DOHH2 (cell line): ENCODE results near the gene RBM23.
A peak's percentile ranks its signal among the peaks of the same experiment; 100 is the strongest.

Source experiments
- H3F3A ChIP-seq: fragments of 200-600 bp; sonication (generic), shearing (Covaris generic); 2 replicates; pipeline ENCODE4 v1.6.0; 2016; ENCODE audit warnings: antibody characterized with exemption, mild to moderate bottlenecking; ENCODE audit not compliant: control insufficient read depth, insufficient read depth
- H3K27ac ChIP-seq: fragments of 200-600 bp; sonication (generic); 2 replicates; pipeline ENCODE4 v1.5.1; 2014; ENCODE audit warnings: low read depth, mild to moderate bottlenecking, low read length, moderate library complexity
- H3K27me3 ChIP-seq: fragments of 200-600 bp; sonication (generic); 2 replicates; pipeline ENCODE4 v1.6.1; 2014; ENCODE audit warnings: mild to moderate bottlenecking, low read length, mixed read lengths; ENCODE audit not compliant: control insufficient read depth
- H3K36me3 ChIP-seq: fragments of 200-600 bp; sonication (generic); 2 replicates; pipeline ENCODE4 v1.6.1; 2014; ENCODE audit warnings: mild to moderate bottlenecking, low read length, moderate library complexity, mixed read lengths; ENCODE audit not compliant: control insufficient read depth
- H3K4me1 ChIP-seq: fragments of 200-600 bp; sonication (generic); 2 replicates; pipeline ENCODE4 v1.6.1; 2014; ENCODE audit warnings: mild to moderate bottlenecking, low read length, mixed read lengths; ENCODE audit not compliant: control insufficient read depth
- H3K4me2 ChIP-seq: fragments of 200-600 bp; sonication (generic); 2 replicates; pipeline ENCODE4 v1.6.0; 2014; ENCODE audit warnings: mild to moderate bottlenecking, low read length, moderate library complexity
- H3K4me3 ChIP-seq: fragments of 200-600 bp; sonication (generic); 2 replicates; pipeline ENCODE4 v1.5.1; 2014; ENCODE audit warnings: mild to moderate bottlenecking, low read length, mixed read lengths
- H3K79me2 ChIP-seq: fragments of 200-600 bp; sonication (generic); 2 replicates; pipeline ENCODE4 v1.6.1; 2014; ENCODE audit warnings: mild to moderate bottlenecking, low read length, mixed read lengths; ENCODE audit not compliant: control insufficient read depth
- H3K9me2 ChIP-seq: fragments of 200-600 bp; sonication (generic); replicated peaks from 2 replicates; pipeline ENCODE4 v1.6.1; 2014; ENCODE audit warnings: mild to moderate bottlenecking, low read length, mixed read lengths; ENCODE audit not compliant: control insufficient read depth
- H3K9me3 ChIP-seq: fragments of 200-600 bp; sonication (generic); 2 replicates; pipeline ENCODE4 v1.6.1; 2014; ENCODE audit warnings: antibody characterized with exemption, low read length, mixed read lengths; ENCODE audit not compliant: control insufficient read depth, insufficient read depth
- H4K20me1 ChIP-seq: fragments of 200-600 bp; sonication (generic); 2 replicates; pipeline ENCODE4 v1.6.0; 2014; ENCODE audit warnings: low read depth, mild to moderate bottlenecking, antibody characterized with exemption, low read length, moderate library complexity; ENCODE audit not compliant: control insufficient read depth, insufficient read depth
- EZH2phosphoT487 ChIP-seq: fragments of 200-600 bp; sonication (generic); IDR thresholded peaks from 2 replicates; pipeline ENCODE4 v1.6.1; 2017; ENCODE audit warnings: borderline replicate concordance, mild to moderate bottlenecking, antibody characterized with exemption, low read length, moderate library complexity, mixed read lengths
- TF ChIP-seq, protein P1 (sequence below): fragments of 200-600 bp; sonication (generic); IDR thresholded peaks from one replicate; pipeline ENCODE4 v1.5.1; 2014; ENCODE audit warnings: antibody characterized with exemption, mild to moderate bottlenecking, low read depth, low read length; ENCODE audit not compliant: poor library complexity, severe bottlenecking

Gene RBM23

DNA sequence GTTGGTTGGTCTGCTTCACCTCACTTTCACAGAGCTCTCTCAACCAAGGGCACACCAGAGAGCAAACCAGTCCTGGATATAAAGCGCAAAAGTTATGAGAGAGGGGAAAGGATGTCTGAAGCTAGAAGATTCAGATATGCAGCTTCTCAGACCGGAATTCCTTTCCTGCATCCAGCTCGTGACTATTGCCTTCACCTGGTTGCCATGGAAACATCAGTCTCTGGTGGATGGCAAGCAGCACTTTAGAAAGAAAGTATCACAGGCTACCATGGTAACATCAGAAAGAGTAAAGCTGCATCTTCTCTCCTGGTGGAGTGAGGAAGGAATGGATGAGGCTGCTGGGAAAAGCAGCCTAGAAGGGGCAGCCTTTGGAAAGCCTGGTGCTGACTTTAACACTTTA lies 22.2 kb downstream of the RBM23 start:
- TF ChIP-seq, protein P1, sequence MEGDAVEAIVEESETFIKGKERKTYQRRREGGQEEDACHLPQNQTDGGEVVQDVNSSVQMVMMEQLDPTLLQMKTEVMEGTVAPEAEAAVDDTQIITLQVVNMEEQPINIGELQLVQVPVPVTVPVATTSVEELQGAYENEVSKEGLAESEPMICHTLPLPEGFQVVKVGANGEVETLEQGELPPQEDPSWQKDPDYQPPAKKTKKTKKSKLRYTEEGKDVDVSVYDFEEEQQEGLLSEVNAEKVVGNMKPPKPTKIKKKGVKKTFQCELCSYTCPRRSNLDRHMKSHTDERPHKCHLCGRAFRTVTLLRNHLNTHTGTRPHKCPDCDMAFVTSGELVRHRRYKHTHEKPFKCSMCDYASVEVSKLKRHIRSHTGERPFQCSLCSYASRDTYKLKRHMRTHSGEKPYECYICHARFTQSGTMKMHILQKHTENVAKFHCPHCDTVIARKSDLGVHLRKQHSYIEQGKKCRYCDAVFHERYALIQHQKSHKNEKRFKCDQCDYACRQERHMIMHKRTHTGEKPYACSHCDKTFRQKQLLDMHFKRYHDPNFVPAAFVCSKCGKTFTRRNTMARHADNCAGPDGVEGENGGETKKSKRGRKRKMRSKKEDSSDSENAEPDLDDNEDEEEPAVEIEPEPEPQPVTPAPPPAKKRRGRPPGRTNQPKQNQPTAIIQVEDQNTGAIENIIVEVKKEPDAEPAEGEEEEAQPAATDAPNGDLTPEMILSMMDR: no peak
- no peak for TF ChIP-seq EZH2phosphoT487
- H4K20me1 ChIP-seq: peaks cover 2% of the 10 kb centered on the region; the same call in 1 of the 2 replicates
- H3K4me2 ChIP-seq: no peak overlapping the region
- H3K4me1 ChIP-seq: peaks cover 29% of the 10 kb centered on the region
- no peaks in the 10 kb centered on the region for H3K79me2 ChIP-seq
- H3K4me3 ChIP-seq: no peak overlapping the region
- no peak overlapping the region for H3K27ac ChIP-seq
- no peaks in the 10 kb centered on the region for H3K9me2 ChIP-seq
- H3F3A ChIP-seq: peaks cover 20% of the 10 kb centered on the region
- H3K9me3 ChIP-seq: no peaks in the 10 kb centered on the region
- H3K36me3 ChIP-seq: peaks cover 32% of the 10 kb centered on the region
- H3K27me3 ChIP-seq: no peaks in the 10 kb centered on the region

DNA sequence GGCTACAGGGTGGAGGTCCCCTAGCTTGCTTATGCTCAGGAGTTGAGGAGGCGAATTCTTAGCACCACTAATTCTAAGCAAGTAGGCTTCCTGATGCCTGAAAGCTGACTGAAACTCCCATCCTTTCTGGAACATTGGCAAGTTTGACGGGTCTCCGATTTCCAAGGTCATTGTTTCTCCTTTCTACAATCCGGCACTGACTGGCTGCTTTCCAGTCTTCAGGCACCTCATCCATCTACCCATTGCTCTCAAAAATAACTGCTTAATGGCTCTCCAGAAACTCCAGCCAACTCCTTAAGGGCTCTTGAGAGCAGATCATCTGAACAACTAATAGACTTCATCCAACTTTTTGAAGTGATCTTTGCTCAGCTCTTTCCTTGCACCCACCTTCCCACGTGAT lies 22.6 kb downstream of the RBM23 start:
- Histone ChIP-seq H3K4me2 (no peak overlapping the region), H4K20me1 (peaks cover 2% of the 10 kb centered on the region; the same call in 1 of the 2 replicates), H3K36me3 (peaks cover 28% of the 10 kb centered on the region), H3K9me2 (no peaks in the 10 kb centered on the region), H3K4me1 (peaks cover 29% of the 10 kb centered on the region), H3K9me3 (no peaks in the 10 kb centered on the region), H3K4me3 (no peak overlapping the region), H3K79me2 (no peaks in the 10 kb centered on the region), H3K27ac (no peak overlapping the region), H3K27me3 (no peaks in the 10 kb centered on the region), H3F3A (peaks cover 18% of the 10 kb centered on the region)
- TF ChIP-seq, protein P1: no peak
- TF ChIP-seq EZH2phosphoT487: no peak

DNA sequence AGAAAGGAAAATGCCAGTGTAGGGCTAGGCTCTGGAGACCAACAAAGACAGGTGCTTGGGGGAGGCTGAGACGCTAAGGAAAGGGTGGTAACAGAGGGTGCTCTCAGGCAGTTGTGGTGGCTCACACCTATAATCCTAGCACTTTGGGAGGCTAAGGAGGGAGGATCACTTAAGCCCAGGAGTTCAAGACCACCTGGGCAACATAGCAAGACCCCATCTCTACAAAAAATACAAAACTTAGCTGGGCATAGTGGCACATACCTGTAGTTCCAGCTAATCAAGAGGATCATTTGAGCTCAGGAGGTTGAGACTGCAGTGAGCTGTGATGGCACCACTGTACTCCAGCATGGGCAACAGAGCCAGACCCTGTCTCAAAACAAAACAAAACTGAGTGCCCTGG lies 23.5 kb downstream of the RBM23 start:
- H3K27me3 ChIP-seq: no peaks in the 10 kb centered on the region
- H3K36me3 ChIP-seq: peaks cover 20% of the 10 kb centered on the region
- peaks cover 13% of the 10 kb centered on the region for H3F3A ChIP-seq
- no peaks in the 10 kb centered on the region for H3K9me3 ChIP-seq
- H3K9me2 ChIP-seq: no peaks in the 10 kb centered on the region
- H3K4me3 ChIP-seq: no peak overlapping the region
- no peak overlapping the region for H3K27ac ChIP-seq
- H3K4me1 ChIP-seq: peaks cover 32% of the 10 kb centered on the region
- TF ChIP-seq, protein P1: no peak
- TF ChIP-seq EZH2phosphoT487: no peak
- peaks cover 2% of the 10 kb centered on the region; the same call in 1 of the 2 replicates for H4K20me1 ChIP-seq
- H3K4me2 ChIP-seq: no peak overlapping the region
- H3K79me2 ChIP-seq: no peaks in the 10 kb centered on the region

DNA sequence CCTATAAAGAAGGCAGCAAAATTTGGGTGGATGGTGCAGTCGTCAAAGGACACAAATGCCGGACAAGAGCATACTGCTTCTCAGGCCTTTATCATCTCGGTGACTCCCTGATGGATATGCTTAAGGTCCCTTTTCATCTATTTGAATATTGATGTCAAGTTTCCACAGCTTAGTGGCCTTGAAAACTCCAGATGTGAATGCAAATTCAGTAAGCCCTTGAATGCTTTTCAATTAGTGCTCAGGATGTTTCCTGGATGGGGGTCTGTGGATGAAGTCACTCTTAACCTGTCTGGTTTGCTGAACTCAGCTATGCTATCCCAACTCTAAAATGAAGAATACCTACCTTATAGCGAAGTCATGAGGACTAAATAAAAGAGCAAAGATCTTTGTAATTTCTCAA lies 25.2 kb downstream of the RBM23 start:
- Histone ChIP-seq H3K4me1 (peaks cover 42% of the 10 kb centered on the region), H3K36me3 (peaks cover 4% of the 10 kb centered on the region), H3K79me2 (no peaks in the 10 kb centered on the region), H3K9me3 (no peaks in the 10 kb centered on the region), H3K27me3 (no peaks in the 10 kb centered on the region), H4K20me1 (no peaks in the 10 kb centered on the region), H3F3A (peaks cover 17% of the 10 kb centered on the region), H3K4me2 (peak overlapping the region; percentile 55), H3K4me3 (peak overlapping the region; percentile 27), H3K27ac (peak overlapping the region; percentile 47), H3K9me2 (no peaks in the 10 kb centered on the region)
- no peak for TF ChIP-seq EZH2phosphoT487
- TF ChIP-seq, protein P1: no peak
